K562 (cell line): ENCODE results near the gene TAS2R16. TPM values are rescaled to one million over a fixed set of nuclear protein-coding genes. Genes with fewer than 3 reads are reported as not detected.

Experiments
- ATAC-seq: fragments of 200-7000 bp; cut with Tn5 transposase; 3 replicates; pipeline ENCODE4 v1.9.1; 2020; ENCODE audit warnings: moderate library complexity
- BruUV-seq: library from RNA; stranded (reverse); fragments of 400-500 nt; replicated peaks from 2 replicates; lab custom pipeline; 2021; lab: Mats Ljungman, UMichigan
- CTCF ChIA-PET: fragments of 300-600 bp; formaldehyde crosslinking; extraction: SDS; loops from one replicate; lab custom pipeline; 2021; ENCODE audit warnings: low intra/inter-chr PET ratio; lab: Yijun Ruan, JAX
- POLR2A ChIA-PET: fragments of 300-600, 350-650 bp; sonication (Branson Sonifier 250); formaldehyde crosslinking; extraction: SDS; loops from one replicate; lab custom pipeline; 2021; ENCODE audit warnings: antibody characterized with exemption, inconsistent platforms; lab: Yijun Ruan, JAX
- DNase-seq, 4 experiments: peaks; one replicate each; pipeline versions ENCODE4 v3.0.0 to v3.0.0-alpha.2; 2011 to 2018; ENCODE audit warnings: low spot score in 3 of 4, mixed read lengths in 3 of 4; ENCODE audit errors: extremely low read depth in 1 of 4
- FAIRE-seq: peaks from 2 replicates; lab custom pipeline; 2011; peaks lifted over from hg19 to GRCh38; lab: Jason Lieb, UNC
- H2AFZ ChIP-seq: 2 replicates; pipeline ENCODE4 v1.6.0; 2011; ENCODE audit warnings: low read depth, low read length, control low read depth, inconsistent platforms
- H3K27ac ChIP-seq: fragments of 200-600 bp; 3 replicates; pipeline ENCODE4 v1.8.0; 2011; ENCODE audit warnings: low read depth, mild to moderate bottlenecking, control low read depth, inconsistent platforms, low read length, moderate library complexity, mixed read lengths; ENCODE audit errors: extremely low read depth
- H3K27me3 ChIP-seq, 2 experiments: fragments of 300-600 bp in 1 of 2; 2 replicates in 1 of 2; 3 replicates in 1 of 2; pipeline versions ENCODE4 v1.6.0 to v1.8.0; 2011; ENCODE audit warnings: inconsistent platforms in 2 of 2, low read length in 2 of 2, mild to moderate bottlenecking in 1 of 2, mixed read lengths in 1 of 2, moderate library complexity in 1 of 2; ENCODE audit not compliant: control insufficient read depth in 2 of 2, insufficient read depth in 2 of 2
- H3K36me3 ChIP-seq: fragments of 300-600 bp; 3 replicates; pipeline ENCODE4 v1.8.0; 2011; ENCODE audit warnings: mild to moderate bottlenecking, low read length, inconsistent platforms; ENCODE audit not compliant: control insufficient read depth, insufficient read depth
- H3K4me1 ChIP-seq, 2 experiments: fragments of 200-600 bp in 1 of 2; replicated peaks in 1 of 2; 2 replicates in 1 of 2; 3 replicates in 1 of 2; pipeline versions ENCODE4 v1.5.1 to v1.8.0; 2011; ENCODE audit warnings: inconsistent platforms in 2 of 2, low read length in 2 of 2, mild to moderate bottlenecking in 1 of 2, mixed read lengths in 1 of 2, moderate library complexity in 1 of 2; ENCODE audit not compliant: control insufficient read depth in 2 of 2, insufficient read depth in 2 of 2
- H3K4me2 ChIP-seq: 2 replicates; pipeline ENCODE4 v1.6.1; 2011; ENCODE audit warnings: low read length, control low read depth, inconsistent platforms, mixed read lengths; ENCODE audit not compliant: insufficient read depth
- H3K4me3 ChIP-seq: fragments of 200-600 bp; sonication (generic), shearing (Covaris generic); 2 replicates; pipeline ENCODE4 v1.5.1; 2016; ENCODE audit warnings: control low read depth, inconsistent platforms
- H3K79me2 ChIP-seq: fragments of 200-600 bp; 3 replicates; pipeline ENCODE4 v1.8.0; 2011; ENCODE audit warnings: low read length, inconsistent platforms; ENCODE audit not compliant: control insufficient read depth, insufficient read depth
- H3K9ac ChIP-seq, 2 experiments: 2 replicates each; pipeline versions ENCODE4 v1.6.0 to v1.6.1; 2011; ENCODE audit warnings: low read depth in 2 of 2, low read length in 2 of 2, control low read depth in 1 of 2, inconsistent platforms in 1 of 2, mild to moderate bottlenecking in 1 of 2, mixed read lengths in 1 of 2; ENCODE audit not compliant: insufficient read depth in 1 of 2
- H3K9me1 ChIP-seq: one replicate; pipeline ENCODE4 v1.6.0; 2011; ENCODE audit warnings: inconsistent platforms, mild to moderate bottlenecking, low read length, moderate library complexity; ENCODE audit not compliant: control insufficient read depth, insufficient read depth
- H3K9me3 ChIP-seq: replicated peaks from 2 replicates; pipeline ENCODE4 v1.5.1; 2011; ENCODE audit warnings: low read depth, low read length, inconsistent platforms; ENCODE audit not compliant: control insufficient read depth, insufficient read depth
- H4K20me1 ChIP-seq: replicated peaks from 2 replicates; pipeline ENCODE4 v1.6.1; 2011; ENCODE audit warnings: low read length, inconsistent platforms, mixed read lengths; ENCODE audit not compliant: control insufficient read depth, insufficient read depth
- BHLHE40 ChIP-seq: IDR thresholded peaks from 2 replicates; pipeline ENCODE4 v1.6.1; 2011; ENCODE audit warnings: low read length, improper control_type of control experiment
- IRF1 ChIP-seq: sonication (generic); formaldehyde crosslinking; IDR thresholded peaks from 2 replicates; pipeline ENCODE4 v1.8.0; 2022; ENCODE audit warnings: missing genetic modification reagents, mild to moderate bottlenecking, borderline replicate concordance
- SMAD2 ChIP-seq: fragments of 150-350 bp; IDR thresholded peaks from 2 replicates; pipeline ENCODE4 v1.6.1; 2014; ENCODE audit warnings: low read depth, mild to moderate bottlenecking, low read length
- ZFPM2 ChIP-seq: fragments of 250-450 bp; sonication (Bioruptor Pico); IDR thresholded peaks from 2 replicates; pipeline ENCODE4 v1.5.1; 2022; ENCODE audit warnings: mild to moderate bottlenecking
- WGBS: fragments of 100-300 bp; shearing (Covaris generic); methylation state at CpG from one replicate; pipeline ENCODE4 v1.1.6; 2016; ENCODE audit warnings: low coverage, mixed read lengths; ENCODE audit not compliant: insufficient coverage; ENCODE audit errors: missing lambda C conversion rate; 5-methylcytosine and 5-hydroxymethylcytosine counted together
- in situ Hi-C: fragments of 300-500 bp; cut with MboI; formaldehyde crosslinking; loops from 4 replicates; pipeline ENCODE4 v1.15.0; 2018; ENCODE audit warnings: inconsistent platforms, mixed read lengths
- intact Hi-C: fragments of 100-400 bp; cut with micrococcal nuclease; formaldehyde crosslinking; loops from 2 replicates; pipeline ENCODE4 v1.14.2; 2022
- polyA plus RNA-seq, 8 experiments: library from polyadenylated mRNA; depleted of rRNA in 4 of 8; stranded (reverse) in 5 of 8; unstranded in 3 of 8; fragments of >200 nt; fragmentation: Nextera tagmentation in 2 of 8; fragmentation: Illumina TruSeq in 1 of 8; extraction: Ambion mirVana in 2 of 8; extraction: Trizol in 1 of 8; gene quantifications; 2 replicates each; pipeline versions ENCODE4 v1.2.1 to v1.2.3, GENCODE V29; 2011 to 2014; ENCODE audit warnings: inconsistent platforms in 1 of 8, missing spikeins in 1 of 8
- total RNA-seq, 7 experiments: library from RNA; depleted of rRNA in 6 of 7; stranded (reverse); fragments of >200 nt in 6 of 7; fragmentation: Illumina TruSeq in 2 of 7; extraction: Trizol in 2 of 7; gene quantifications; 2 replicates each; pipeline versions ENCODE4 v1.2.1 to v1.2.3, GENCODE V29; 2011 to 2021; ENCODE audit warnings: low replicate concordance in 1 of 7
- TF ChIP-seq, protein P1 (sequence below): fragments of 200-400 bp; formaldehyde crosslinking; IDR thresholded peaks from 2 replicates; pipeline ENCODE4 v1.6.1; 2017; ENCODE audit warnings: mild to moderate bottlenecking, low read depth, low read length, moderate library complexity

The TAS2R16 gene
- total and polyA plus RNA-seq, 9 of the 15 experiments (the other 6 are each of a cell fraction or from before 2014, with no cell fraction given), result not detected

DNA sequence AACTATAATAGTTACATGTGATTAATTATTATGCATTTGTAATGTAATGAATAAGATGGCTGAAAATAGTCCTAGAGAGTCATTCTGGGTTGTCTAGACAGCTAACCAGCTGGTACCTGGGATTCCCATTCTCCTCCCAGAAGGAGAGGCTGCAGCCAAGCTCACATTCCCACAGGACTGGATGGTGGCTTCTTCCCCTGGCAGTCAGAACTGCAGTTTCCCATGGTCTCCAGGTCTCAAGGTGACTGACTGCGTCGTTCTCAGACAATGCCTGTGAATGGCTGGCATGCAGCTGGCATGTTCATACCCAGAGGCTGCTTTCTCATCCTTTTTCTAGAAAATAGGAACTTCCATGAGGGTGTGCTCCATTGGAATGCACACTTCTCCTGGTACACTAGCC is 21.3 kb downstream of the TAS2R16 start:
- intact Hi-C loops (no loop called here), in situ Hi-C loops (no loop called here)
- Histone ChIP-seq H3K9me1 (no peaks in the 10 kb centered on the region), H3K9ac (no peak overlapping the region), H3K27me3 (no peaks in the 10 kb centered on the region), H3K36me3 (no peaks in the 10 kb centered on the region), H2AFZ (no peak overlapping the region), H3K4me1 (no peaks in the 10 kb centered on the region), H3K27ac (no peak overlapping the region), H3K9me3 (peaks cover 3% of the 10 kb centered on the region), H4K20me1 (no peaks in the 10 kb centered on the region), H3K4me2 (no peak overlapping the region), H3K4me3 (no peak overlapping the region), H3K79me2 (no peaks in the 10 kb centered on the region)
- no peak for FAIRE-seq
- no peak for DNase-seq
- no TSS peak for BruUV-seq
- ATAC-seq, result no peak
- ChIA-PET CTCF (no interaction called here), POLR2A (no interaction called here)
- TF ChIP-seq BHLHE40 (no peak), ZFPM2 (CRISPR knock-in tag) (no peak), IRF1 (CRISPR knock-in tag) (no peak), SMAD2 (no peak)
- TF ChIP-seq, protein P1, sequence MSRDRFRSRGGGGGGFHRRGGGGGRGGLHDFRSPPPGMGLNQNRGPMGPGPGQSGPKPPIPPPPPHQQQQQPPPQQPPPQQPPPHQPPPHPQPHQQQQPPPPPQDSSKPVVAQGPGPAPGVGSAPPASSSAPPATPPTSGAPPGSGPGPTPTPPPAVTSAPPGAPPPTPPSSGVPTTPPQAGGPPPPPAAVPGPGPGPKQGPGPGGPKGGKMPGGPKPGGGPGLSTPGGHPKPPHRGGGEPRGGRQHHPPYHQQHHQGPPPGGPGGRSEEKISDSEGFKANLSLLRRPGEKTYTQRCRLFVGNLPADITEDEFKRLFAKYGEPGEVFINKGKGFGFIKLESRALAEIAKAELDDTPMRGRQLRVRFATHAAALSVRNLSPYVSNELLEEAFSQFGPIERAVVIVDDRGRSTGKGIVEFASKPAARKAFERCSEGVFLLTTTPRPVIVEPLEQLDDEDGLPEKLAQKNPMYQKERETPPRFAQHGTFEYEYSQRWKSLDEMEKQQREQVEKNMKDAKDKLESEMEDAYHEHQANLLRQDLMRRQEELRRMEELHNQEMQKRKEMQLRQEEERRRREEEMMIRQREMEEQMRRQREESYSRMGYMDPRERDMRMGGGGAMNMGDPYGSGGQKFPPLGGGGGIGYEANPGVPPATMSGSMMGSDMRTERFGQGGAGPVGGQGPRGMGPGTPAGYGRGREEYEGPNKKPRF, result no peak
- 3% methylated on average over 2 of the region's 2 CpGs for WGBS
